BJ (cell line): ENCODE measurements around the gene NSUN5. TPM values are rescaled to one million over a fixed set of nuclear protein-coding genes. Genes with fewer than 3 reads are reported as not detected.

Experiments
- CTCF ChIA-PET: fragments of 350-600 bp; formaldehyde crosslinking; extraction: SDS; loops from one replicate; lab custom pipeline; 2021; ENCODE audit warnings: antibody characterized with exemption, inconsistent platforms; lab: Yijun Ruan, JAX
- POLR2A ChIA-PET: fragments of 300-600 bp; sonication (Branson Sonifier 250); formaldehyde crosslinking; extraction: SDS; loops from one replicate; lab custom pipeline; 2021; ENCODE audit warnings: antibody characterized with exemption; lab: Charles Lee
- DNase-seq: peaks from one replicate; pipeline ENCODE4 v3.0.0-alpha.2; 2011; ENCODE audit warnings: low read depth
- H3K27me3 ChIP-seq: 2 replicates; pipeline ENCODE4 v1.6.0; 2011; ENCODE audit warnings: low read length; ENCODE audit not compliant: control insufficient read depth, insufficient read depth
- H3K36me3 ChIP-seq: 2 replicates; pipeline ENCODE4 v1.5.1; 2011; ENCODE audit warnings: low read length; ENCODE audit not compliant: control insufficient read depth, insufficient read depth
- H3K4me3 ChIP-seq: 2 replicates; pipeline ENCODE4 v1.5.1; 2011; ENCODE audit warnings: low read depth, mild to moderate bottlenecking, control low read depth, low read length
- polyA plus RNA-seq: library from polyadenylated mRNA; depleted of rRNA; stranded (reverse); fragments of >200 nt; gene quantifications from 2 replicates; pipeline ENCODE4 v1.2.3, GENCODE V29; 2011
- TF ChIP-seq, protein P1 (sequence below): IDR thresholded peaks from 2 replicates; pipeline ENCODE4 v1.5.1; 2011; ENCODE audit warnings: low read depth, mild to moderate bottlenecking, control low read depth, inconsistent platforms, low read length, moderate library complexity; ENCODE audit not compliant: insufficient read depth

The NSUN5 gene
- polyA plus RNA-seq, 1 experiment: 23.6 TPM

DNA sequence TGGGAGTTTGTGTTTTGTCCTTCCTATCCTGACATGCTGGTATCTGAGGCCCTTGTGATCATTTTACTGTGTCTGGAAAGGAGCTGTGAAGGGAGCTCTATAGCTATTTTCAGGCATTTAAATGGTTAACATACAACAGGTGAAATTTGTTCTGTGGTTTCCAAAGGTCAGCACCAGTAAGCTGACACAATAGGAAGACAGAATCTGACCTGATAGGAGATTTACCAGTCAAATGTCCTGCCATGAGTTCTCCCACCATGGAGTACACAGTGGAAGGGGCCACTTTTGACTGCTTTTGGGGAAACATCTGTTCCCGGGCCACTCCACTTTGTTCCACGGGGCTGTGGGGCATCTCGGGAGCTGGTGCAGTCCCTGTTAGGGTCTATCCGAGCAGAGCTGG lies 36.9 kb upstream of the NSUN5 start:
- CTCF ChIA-PET: interaction anchor here (6.9 kb wide), 1 partner anchor 107 kb away, joined by 58 read pairs; no protein-coding TSS in a partner anchor
- Histone ChIP-seq H3K36me3 (no peaks in the 10 kb centered on the region), H3K27me3 (peaks cover 2% of the 10 kb centered on the region), H3K4me3 (no peak overlapping the region)
- DNase-seq: no peak
- POLR2A ChIA-PET: no interaction called here
- TF ChIP-seq, protein P1, sequence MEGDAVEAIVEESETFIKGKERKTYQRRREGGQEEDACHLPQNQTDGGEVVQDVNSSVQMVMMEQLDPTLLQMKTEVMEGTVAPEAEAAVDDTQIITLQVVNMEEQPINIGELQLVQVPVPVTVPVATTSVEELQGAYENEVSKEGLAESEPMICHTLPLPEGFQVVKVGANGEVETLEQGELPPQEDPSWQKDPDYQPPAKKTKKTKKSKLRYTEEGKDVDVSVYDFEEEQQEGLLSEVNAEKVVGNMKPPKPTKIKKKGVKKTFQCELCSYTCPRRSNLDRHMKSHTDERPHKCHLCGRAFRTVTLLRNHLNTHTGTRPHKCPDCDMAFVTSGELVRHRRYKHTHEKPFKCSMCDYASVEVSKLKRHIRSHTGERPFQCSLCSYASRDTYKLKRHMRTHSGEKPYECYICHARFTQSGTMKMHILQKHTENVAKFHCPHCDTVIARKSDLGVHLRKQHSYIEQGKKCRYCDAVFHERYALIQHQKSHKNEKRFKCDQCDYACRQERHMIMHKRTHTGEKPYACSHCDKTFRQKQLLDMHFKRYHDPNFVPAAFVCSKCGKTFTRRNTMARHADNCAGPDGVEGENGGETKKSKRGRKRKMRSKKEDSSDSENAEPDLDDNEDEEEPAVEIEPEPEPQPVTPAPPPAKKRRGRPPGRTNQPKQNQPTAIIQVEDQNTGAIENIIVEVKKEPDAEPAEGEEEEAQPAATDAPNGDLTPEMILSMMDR: no peak

DNA sequence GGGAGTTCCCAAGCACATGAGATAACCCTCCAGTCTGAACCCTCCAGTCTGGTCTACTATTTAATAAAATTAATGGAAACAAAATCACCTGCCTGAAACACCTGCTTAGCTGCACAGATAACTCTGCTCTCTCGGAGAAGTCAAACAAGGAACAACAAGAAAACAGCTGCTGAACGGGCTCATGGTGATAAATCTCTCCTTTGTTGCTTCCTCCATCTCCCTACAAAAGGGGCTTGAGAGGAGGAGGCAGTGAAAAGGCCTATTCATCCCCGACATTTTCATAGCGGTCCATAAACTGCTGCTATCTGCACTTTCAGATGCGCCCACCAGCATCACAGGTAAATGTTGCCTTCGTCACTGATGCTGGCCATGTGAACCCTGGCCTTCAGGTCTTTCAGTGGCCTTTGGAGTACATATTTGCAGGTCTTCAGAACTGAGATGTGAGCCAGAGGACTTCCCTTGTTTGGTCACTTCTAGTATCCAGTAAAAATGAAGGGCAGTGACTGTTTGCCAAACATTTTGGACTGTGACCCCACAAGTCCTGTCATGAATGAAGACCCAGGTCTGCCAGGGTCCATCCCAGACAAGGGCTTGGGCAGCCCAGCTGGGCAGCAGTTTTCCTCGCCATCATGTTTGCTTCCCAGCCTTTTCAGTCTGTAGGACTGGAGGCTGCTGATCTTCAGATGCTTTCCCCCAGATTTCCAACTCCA lies 35.2 kb upstream of the NSUN5 start:
- Histone ChIP-seq H3K4me3 (no peak overlapping the region), H3K36me3 (no peaks in the 10 kb centered on the region), H3K27me3 (peaks cover 4% of the 10 kb centered on the region)
- TF ChIP-seq, protein P1: no peak
- no peak for DNase-seq
- POLR2A ChIA-PET: no interaction called here
- CTCF ChIA-PET: interaction anchor here (0.6 to 6.9 kb wide), 7 partner anchors 9 to 109 kb away, joined by 4 to 58 read pairs (median 9); no protein-coding TSS in a partner anchor

DNA sequence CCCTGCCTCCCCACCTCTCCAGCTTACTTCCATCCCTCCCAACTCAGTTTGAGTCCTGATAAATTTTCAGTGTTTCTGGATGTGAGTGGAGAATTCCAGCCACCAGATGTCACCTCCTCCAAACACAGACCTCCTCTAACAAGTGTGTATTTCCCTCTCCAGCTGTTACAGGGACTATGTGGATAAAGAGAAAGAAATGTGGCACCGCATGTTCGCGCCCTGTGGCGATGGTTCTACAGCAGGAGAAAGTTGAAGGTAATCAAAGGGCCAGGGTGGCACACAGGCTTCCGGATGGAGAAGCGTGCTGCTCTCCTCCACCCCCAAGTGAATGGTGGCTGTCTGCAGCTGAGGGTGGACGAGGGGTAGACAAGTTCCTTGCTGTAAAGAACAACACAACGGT lies 34.0 kb upstream of the NSUN5 start:
- TF ChIP-seq, protein P1: peak; percentile 79
- no peaks in the 10 kb centered on the region for H3K36me3 ChIP-seq
- CTCF ChIA-PET: interaction anchor here (0.7 to 6.9 kb wide), 16 partner anchors 8 to 110 kb away, joined by 3 to 58 read pairs (median 4); no protein-coding TSS in a partner anchor
- DNase-seq: no peak
- H3K27me3 ChIP-seq: peaks cover 4% of the 10 kb centered on the region
- no peak overlapping the region for H3K4me3 ChIP-seq
- POLR2A ChIA-PET: no interaction called here

DNA sequence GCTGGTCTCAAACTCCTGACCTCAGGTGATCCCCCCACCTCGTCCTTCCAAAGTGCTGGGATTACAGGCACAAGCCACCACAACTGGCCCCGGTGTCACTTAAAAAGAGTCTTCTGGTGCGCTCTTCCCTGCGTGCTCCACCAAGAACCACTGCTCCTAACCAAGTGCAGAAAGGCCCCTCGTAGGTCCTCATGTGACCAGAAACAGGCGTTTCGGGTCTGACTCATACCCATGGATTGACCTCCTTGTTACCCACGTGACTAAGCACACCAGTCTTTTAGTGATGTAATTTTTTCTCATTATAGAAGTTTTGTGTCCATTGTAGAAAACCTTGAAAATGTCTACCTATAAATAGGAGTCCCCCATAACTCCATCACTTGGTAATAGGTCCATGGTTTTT lies 33.3 kb upstream of the NSUN5 start:
- H3K27me3 ChIP-seq: peaks cover 4% of the 10 kb centered on the region
- ChIA-PET CTCF (interaction anchor here (0.7 to 6.9 kb wide), 9 partner anchors 8 to 111 kb away, joined by 3 to 58 read pairs (median 9); no protein-coding TSS in a partner anchor), POLR2A (no interaction called here)
- no peak overlapping the region for H3K4me3 ChIP-seq
- H3K36me3 ChIP-seq: no peaks in the 10 kb centered on the region
- DNase-seq: no peak
- TF ChIP-seq, protein P1: no peak

DNA sequence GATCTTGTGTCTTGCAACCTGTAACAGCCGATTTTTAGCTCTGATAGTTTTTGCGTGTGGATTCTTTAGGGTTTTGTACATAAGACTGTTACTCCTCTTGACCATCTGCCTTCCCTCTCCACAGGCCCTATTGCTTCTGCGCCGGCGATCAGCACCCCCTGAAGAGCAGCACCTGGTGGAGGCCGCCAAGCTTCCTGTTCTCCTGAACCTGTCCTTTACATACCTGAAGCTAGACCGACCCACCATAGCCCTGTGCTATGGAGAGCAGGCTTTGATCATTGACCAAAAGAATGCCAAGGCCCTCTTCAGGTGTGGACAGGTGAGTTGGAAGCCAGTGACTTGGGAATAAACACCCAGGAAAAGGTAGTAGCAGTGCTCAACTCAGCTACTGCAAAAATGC lies 31.9 kb upstream of the NSUN5 start:
- CTCF ChIA-PET: interaction anchor here (6.9 kb wide), 1 partner anchor 112 kb away, joined by 58 read pairs; no protein-coding TSS in a partner anchor
- Histone ChIP-seq H3K4me3 (no peak overlapping the region), H3K27me3 (peaks cover 5% of the 10 kb centered on the region), H3K36me3 (no peaks in the 10 kb centered on the region)
- no peak for DNase-seq
- TF ChIP-seq, protein P1: no peak
- POLR2A ChIA-PET: no interaction called here
